Activated CD8-positive, alpha-beta memory T cell treated with anti-CD3 and anti-CD28 coated beads for 4 hours (primary cell): ENCODE results near the gene UGT2B11.
"Not testable (repeated sequence)": the region's sequence is repeated elsewhere in the genome, so short reads cannot be mapped to it uniquely, and the experiment has no call there.

Source experiments
- DNase-seq, 2 donors: peaks; one replicate each; pipeline ENCODE4 v3.0.0-alpha.2; 2020; ENCODE audit warnings: low read depth in 2 of 2

The UGT2B11 gene

DNA sequence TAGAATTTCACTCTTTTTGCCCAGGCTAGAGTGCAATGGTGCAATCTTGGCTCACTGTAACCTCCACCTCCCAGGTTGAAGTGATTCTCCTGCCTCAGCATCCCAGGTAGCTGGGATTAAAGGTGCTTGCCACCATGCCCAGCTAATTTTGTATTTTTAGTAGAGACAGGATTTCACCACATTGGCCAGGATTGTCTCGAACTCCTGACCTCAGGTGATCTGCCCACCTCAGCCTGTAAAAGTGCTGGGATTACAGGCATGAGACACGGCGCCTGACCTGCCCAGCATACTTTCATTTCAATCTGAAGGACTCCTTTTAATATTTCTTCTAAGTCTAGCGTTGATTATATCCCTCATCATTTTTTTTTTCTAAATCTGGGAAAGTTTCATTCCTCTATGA is 45.4 kb downstream of the UGT2B11 start:
- not testable (repeated sequence) for DNase-seq

DNA sequence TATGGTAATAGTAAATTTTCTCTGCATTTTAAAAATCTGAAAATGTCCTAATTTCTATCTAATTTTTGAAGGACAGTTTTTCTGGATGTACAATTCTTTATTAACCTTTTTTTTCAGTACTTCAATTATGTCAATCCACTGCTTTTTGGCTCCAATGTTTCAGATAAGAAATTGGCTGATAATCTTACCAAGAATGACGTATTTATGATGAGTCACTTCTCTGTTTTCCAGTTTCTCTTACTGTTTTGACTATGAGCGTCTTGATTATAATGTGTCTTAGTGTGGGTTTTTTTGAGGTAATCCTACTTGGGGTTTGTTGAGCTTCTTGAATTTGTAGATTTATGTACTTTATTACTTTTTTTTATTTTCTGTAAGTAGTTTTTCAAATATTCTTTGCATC is 47.2 kb downstream of the UGT2B11 start:
- DNase-seq, result no peak

GRCh38 chr4:69166376-69166775 is 48.2 kb downstream of the UGT2B11 start:
- DNase-seq, result not testable (repeated sequence)

GRCh38 chr4:69165707-69166106 is 48.8 kb downstream of the UGT2B11 start:
- not testable (repeated sequence) for DNase-seq

GRCh38 chr4:69156913-69157312 is 57.6 kb downstream of the UGT2B11 start:
- no peak for DNase-seq

GRCh38 chr4:69154021-69154420 is 60.5 kb downstream of the UGT2B11 start:
- DNase-seq, result no peak
